NCI-H446 treated with DMSO at 0.1 percent for 48 hours (cell line): ENCODE measurements around the gene KCNJ16.

ENCODE experiments used
- DNase-seq: peaks from one replicate; lab custom pipeline; 2025; lab: John Stamatoyannopoulos, UW

KCNJ16 gene

GRCh38 chr17:70098030-70098429, 23.0 kb downstream of the KCNJ16 start:
- no peak for DNase-seq

- DNase-seq, result no peak
These were observed 24.3 kb downstream of the KCNJ16 start for GRCh38 chr17:70099294-70099693.

GRCh38 chr17:70099884-70100283, 24.9 kb downstream of the KCNJ16 start:
- DNase-seq, result no peak

- DNase-seq, result no peak
These were observed 26.0 kb downstream of the KCNJ16 start for GRCh38 chr17:70100983-70101382.

GRCh38 chr17:70102531-70102930, 27.5 kb downstream of the KCNJ16 start:
- DNase-seq, result no peak

- no peak for DNase-seq
These were observed 29.9 kb downstream of the KCNJ16 start for GRCh38 chr17:70104791-70105523.

- DNase-seq, result no peak
These were observed 30.6 kb downstream of the KCNJ16 start for GRCh38 chr17:70105641-70106040.

- DNase-seq, result no peak
These were observed 31.5 kb downstream of the KCNJ16 start for GRCh38 chr17:70106551-70106950.

GRCh38 chr17:70107441-70107840, 32.4 kb downstream of the KCNJ16 start:
- DNase-seq, result no peak

- no peak for DNase-seq
These were observed 33.0 kb downstream of the KCNJ16 start for GRCh38 chr17:70107904-70108565.

GRCh38 chr17:70109497-70109896, 34.5 kb downstream of the KCNJ16 start:
- peak; percentile 54 for DNase-seq

GRCh38 chr17:70110443-70110880, 35.4 kb downstream of the KCNJ16 start:
- no peak for DNase-seq

GRCh38 chr17:70111201-70111600, 36.2 kb downstream of the KCNJ16 start:
- DNase-seq, result no peak

GRCh38 chr17:70114405-70114804, 39.4 kb downstream of the KCNJ16 start:
- no peak for DNase-seq

GRCh38 chr17:70115126-70115525, 40.1 kb downstream of the KCNJ16 start:
- DNase-seq, result no peak

- DNase-seq, result no peak
These were observed 41.9 kb downstream of the KCNJ16 start for GRCh38 chr17:70116919-70117318.

GRCh38 chr17:70119545-70119944, 44.5 kb downstream of the KCNJ16 start:
- no peak for DNase-seq

- DNase-seq, result no peak
These were observed 45.0 kb downstream of the KCNJ16 start for GRCh38 chr17:70119983-70120382.

GRCh38 chr17:70120425-70120824, 45.4 kb downstream of the KCNJ16 start:
- no peak for DNase-seq

- no peak for DNase-seq
These were observed 46.1 kb downstream of the KCNJ16 start for GRCh38 chr17:70121126-70121525.

GRCh38 chr17:70123193-70123592, 48.2 kb downstream of the KCNJ16 start:
- DNase-seq, result no peak

- DNase-seq, result no peak
These were observed 49.7 kb downstream of the KCNJ16 start for GRCh38 chr17:70124723-70125122.

- no peak for DNase-seq
These were observed 52.3 kb downstream of the KCNJ16 start for GRCh38 chr17:70127221-70127873.
